Fibroblast of skin of abdomen (primary cell): ENCODE data around the gene MOCS1. TPM values are rescaled to one million over a fixed set of nuclear protein-coding genes. Genes with fewer than 3 reads are reported as not detected.
"Not testable (repeated sequence)": the region's sequence is repeated elsewhere in the genome, so short reads cannot be mapped to it uniquely, and the experiment has no call there.

Experiments used
- DNase-seq: peaks from one replicate; pipeline ENCODE4 v3.0.0-alpha.2; 2013
- polyA plus RNA-seq, 2 experiments: library from polyadenylated mRNA; unstranded; fragments of 120-200 nt; gene quantifications; one replicate each; pipeline ENCODE4 v1.2.1, GENCODE V29; 2013; ENCODE audit not compliant: insufficient read length in 2 of 2

MOCS1 gene
- polyA plus RNA-seq (2013, experiment 1 of 2; ENCODE audit: insufficient read length): 8.4 TPM
- polyA plus RNA-seq (2013, experiment 2 of 2; ENCODE audit: insufficient read length): 9.9 TPM

- peak; percentile 56 for DNase-seq
These were observed at the start of gene MOCS1 for GRCh38 chr6:39934131-39934757. Gene MOCS1 (minus strand): TSS chr6:39934462. CDS start chr6:39934417, 45 bp downstream.

- no peak for DNase-seq
These were observed 49.8 kb upstream of the MOCS1 start for GRCh38 chr6:39984051-39984450.

GRCh38 chr6:39983193-39983592 is 48.9 kb upstream of the MOCS1 start:
- DNase-seq: no peak

- DNase-seq: no peak
These were observed 48.5 kb upstream of the MOCS1 start for GRCh38 chr6:39982720-39983119.

- DNase-seq: peak; percentile 47
These were observed 46.7 kb upstream of the MOCS1 start for GRCh38 chr6:39980839-39981580.

GRCh38 chr6:39979461-39980328 is 45.4 kb upstream of the MOCS1 start:
- DNase-seq: no peak

- no peak for DNase-seq
These were observed 44.0 kb upstream of the MOCS1 start for GRCh38 chr6:39978240-39978639.

- no peak for DNase-seq
These were observed 39.4 kb upstream of the MOCS1 start for GRCh38 chr6:39973661-39974060.

GRCh38 chr6:39972717-39973116 is 38.5 kb upstream of the MOCS1 start:
- DNase-seq: not testable (repeated sequence)

- not testable (repeated sequence) for DNase-seq
These were observed 36.9 kb upstream of the MOCS1 start for GRCh38 chr6:39971131-39971530.

GRCh38 chr6:39965751-39966150 is 31.5 kb upstream of the MOCS1 start:
- DNase-seq: no peak

GRCh38 chr6:39964530-39964929 is 30.3 kb upstream of the MOCS1 start:
- DNase-seq: no peak

GRCh38 chr6:39964094-39964493 is 29.8 kb upstream of the MOCS1 start:
- no peak for DNase-seq

GRCh38 chr6:39962831-39963230 is 28.6 kb upstream of the MOCS1 start:
- DNase-seq: no peak

GRCh38 chr6:39961178-39961577 is 26.9 kb upstream of the MOCS1 start:
- DNase-seq: peak; percentile 72

- no peak for DNase-seq
These were observed 24.7 kb upstream of the MOCS1 start for GRCh38 chr6:39958947-39959346.

- peak; percentile 33 for DNase-seq
These were observed 22.7 kb upstream of the MOCS1 start for GRCh38 chr6:39956936-39957335.

GRCh38 chr6:39953076-39953618 is 18.9 kb upstream of the MOCS1 start:
- no peak for DNase-seq

- peak; percentile 48 for DNase-seq
These were observed 17.9 kb upstream of the MOCS1 start for GRCh38 chr6:39952167-39952566.

- no peak for DNase-seq
These were observed 17.5 kb upstream of the MOCS1 start for GRCh38 chr6:39951716-39952115.

- DNase-seq: no peak
These were observed 16.9 kb upstream of the MOCS1 start for GRCh38 chr6:39951191-39951590.

GRCh38 chr6:39950125-39950720 is 16.0 kb upstream of the MOCS1 start:
- no peak for DNase-seq
